Measurements from ENCODE around the gene SVEP1.

GRCh38 chr9:110327716-110328115, 251.8 kb downstream of the SVEP1 start:
- TF ChIP-seq CTCF (IDR thresholded peaks at IDR 0.05; ENCODE audit: low read depth, low read length, poor library complexity, severe bottlenecking) (no peak), EZH2phosphoT487 (IDR thresholded peaks at IDR 0.05; ENCODE audit: borderline replicate concordance, low read length) (no peak)

Data from DOHH2 (cell line).